H1 (cell line): ENCODE data around the gene PRKCI. TPM values are rescaled to one million over a fixed set of nuclear protein-coding genes. Genes with fewer than 3 reads are reported as not detected.

Experiments used
- CTCF ChIA-PET: fragments of 300-600 bp; sonication (Branson Sonifier 250); formaldehyde crosslinking; loops from one replicate; lab custom pipeline; 2021; ENCODE audit not compliant: partially characterized antibody; lab: Charles Lee
- POLR2A ChIA-PET: fragments of 300-600 bp; sonication (Branson Sonifier 250); formaldehyde crosslinking; loops from one replicate; lab custom pipeline; 2021; ENCODE audit warnings: inconsistent platforms; ENCODE audit not compliant: partially characterized antibody; lab: Charles Lee
- DNase-seq, 2 experiments: peaks; one replicate each; pipeline versions ENCODE4 v3.0.0 to v3.0.0-alpha.2; 2010 to 2022; ENCODE audit warnings: low spot score in 2 of 2, low read depth in 1 of 2, mixed read lengths in 1 of 2
- FAIRE-seq: peaks from 2 replicates; lab custom pipeline; 2011; peaks lifted over from hg19 to GRCh38; lab: Jason Lieb, UNC
- H2AFZ ChIP-seq: 2 replicates; pipeline ENCODE4 v1.8.1; 2012; ENCODE audit warnings: low read length, inconsistent platforms
- H2AK5ac ChIP-seq: 2 replicates; pipeline ENCODE4 v1.6.1; 2013; ENCODE audit warnings: low read depth, low read length
- H2BK120ac ChIP-seq: replicated peaks from 2 replicates; pipeline ENCODE3; 2013; ENCODE audit warnings: low read depth, low read length, inconsistent platforms
- H2BK12ac ChIP-seq: 2 replicates; pipeline ENCODE4 v1.6.1; 2013; ENCODE audit warnings: low read depth, low read length
- H2BK15ac ChIP-seq: 2 replicates; pipeline ENCODE4 v1.6.1; 2013; ENCODE audit warnings: low read length
- H2BK20ac ChIP-seq: 2 replicates; pipeline ENCODE4 v1.6.1; 2013; ENCODE audit warnings: low read length
- H2BK5ac ChIP-seq: 2 replicates; pipeline ENCODE4 v1.6.1; 2013; ENCODE audit warnings: low read depth, low read length
- H3K14ac ChIP-seq: 2 replicates; pipeline ENCODE4 v1.6.1; 2013; ENCODE audit warnings: inconsistent platforms; ENCODE audit not compliant: insufficient read length
- H3K18ac ChIP-seq: 2 replicates; pipeline ENCODE4 v1.6.1; 2013; ENCODE audit warnings: low read length; ENCODE audit errors: extremely low read depth
- H3K23ac ChIP-seq: 2 replicates; pipeline ENCODE4 v1.6.1; 2013; ENCODE audit warnings: inconsistent platforms; ENCODE audit not compliant: insufficient read length
- H3K23me2 ChIP-seq: 2 replicates; pipeline ENCODE4 v1.6.1; 2013; ENCODE audit warnings: low read depth, low read length
- H3K27ac ChIP-seq: 2 replicates; pipeline ENCODE4 v1.6.1; 2011; ENCODE audit warnings: low read depth, low read length, inconsistent platforms
- H3K27me3 ChIP-seq, 4 experiments: replicated peaks in 1 of 4; 1 replicate in 1 of 4; 2 replicates in 3 of 4; pipeline versions ENCODE4 v1.6.1 to v1.8.1; 2011 to 2013; ENCODE audit warnings: low read length in 3 of 4, mild to moderate bottlenecking in 3 of 4, inconsistent platforms in 2 of 4, mixed read lengths in 2 of 4, moderate library complexity in 1 of 4; ENCODE audit not compliant: control insufficient read depth in 3 of 4, insufficient read depth in 3 of 4; ENCODE audit errors: extremely low read depth in 1 of 4
- H3K36me3 ChIP-seq, 4 experiments: 2 replicates each; pipeline versions ENCODE4 v1.6.1 to v1.8.1; 2011 to 2013; ENCODE audit warnings: mild to moderate bottlenecking in 4 of 4, low read length in 3 of 4, moderate library complexity in 2 of 4, control low read depth in 1 of 4, inconsistent platforms in 1 of 4; ENCODE audit not compliant: insufficient read depth in 4 of 4, control insufficient read depth in 2 of 4
- H3K4ac ChIP-seq: replicated peaks from 2 replicates; pipeline ENCODE3; 2013; ENCODE audit warnings: low read length, low read depth, mixed read lengths, inconsistent platforms; ENCODE audit not compliant: insufficient read length
- H3K4me1 ChIP-seq, 4 experiments: replicated peaks in 1 of 4; 1 replicate in 1 of 4; 2 replicates in 3 of 4; pipeline versions ENCODE4 v1.6.1 to v1.8.1; 2011 to 2013; ENCODE audit warnings: low read length in 3 of 4, inconsistent platforms in 2 of 4, mixed read lengths in 1 of 4; ENCODE audit not compliant: insufficient read depth in 4 of 4, control insufficient read depth in 3 of 4
- H3K4me2 ChIP-seq, 2 experiments: 2 replicates each; pipeline versions ENCODE4 v1.6.1 to v1.8.1; 2011 to 2013; ENCODE audit warnings: low read depth in 2 of 2, low read length in 2 of 2, control low read depth in 1 of 2, inconsistent platforms in 1 of 2, mild to moderate bottlenecking in 1 of 2; ENCODE audit not compliant: insufficient read depth in 1 of 2
- H3K4me3 ChIP-seq, 4 experiments: fragments of 200-600, 300-600 bp in 1 of 4; sonication (generic), shearing (Covaris generic), sonication (Bioruptor Twin) in 1 of 4; 2 replicates each; pipeline versions ENCODE4 v1.5.1 to v1.8.1; 2011 to 2016; ENCODE audit warnings: low read length in 4 of 4, low read depth in 3 of 4, control low read depth in 2 of 4, inconsistent platforms in 2 of 4, mild to moderate bottlenecking in 2 of 4, mixed read lengths in 1 of 4, moderate library complexity in 1 of 4; ENCODE audit not compliant: insufficient read depth in 2 of 4; ENCODE audit errors: extremely low read depth in 1 of 4
- H3K56ac ChIP-seq: replicated peaks from 2 replicates; pipeline ENCODE3; 2013; ENCODE audit warnings: low read depth, mild to moderate bottlenecking, mixed read lengths, low read length, inconsistent platforms; ENCODE audit not compliant: insufficient read length
- H3K79me1 ChIP-seq: 2 replicates; pipeline ENCODE4 v1.6.1; 2013; ENCODE audit warnings: low read depth, low read length, control low read depth
- H3K79me2 ChIP-seq, 2 experiments: 2 replicates each; pipeline versions ENCODE4 v1.6.1 to v1.8.1; 2012 to 2013; ENCODE audit warnings: low read length in 2 of 2, mild to moderate bottlenecking in 2 of 2, inconsistent platforms in 1 of 2; ENCODE audit not compliant: insufficient read depth in 2 of 2, control insufficient read depth in 1 of 2
- H3K9ac ChIP-seq, 4 experiments: replicated peaks in 1 of 4; 1 replicate in 1 of 4; 2 replicates in 3 of 4; pipeline versions ENCODE4 v1.6.1 to v1.8.1; 2011 to 2013; ENCODE audit warnings: low read depth in 3 of 4, low read length in 3 of 4, control low read depth in 2 of 4, mild to moderate bottlenecking in 2 of 4, moderate library complexity in 2 of 4, inconsistent platforms in 1 of 4; ENCODE audit errors: extremely low read depth in 1 of 4
- H3K9me3 ChIP-seq, 2 experiments: 2 replicates each; pipeline versions ENCODE4 v1.6.1 to v1.8.1; 2012 to 2013; ENCODE audit warnings: mild to moderate bottlenecking in 2 of 2, moderate library complexity in 2 of 2, control low read depth in 1 of 2, inconsistent platforms in 1 of 2, low read depth in 1 of 2, low read length in 1 of 2, mixed read lengths in 1 of 2; ENCODE audit not compliant: insufficient read depth in 2 of 2
- H4K20me1 ChIP-seq, 2 experiments: replicated peaks in 1 of 2; 2 replicates each; pipeline versions ENCODE3 to v1.8.1; 2011 to 2013; ENCODE audit warnings: inconsistent platforms in 2 of 2, low read length in 2 of 2, mild to moderate bottlenecking in 1 of 2; ENCODE audit not compliant: insufficient read depth in 2 of 2, control insufficient read depth in 1 of 2
- H4K5ac ChIP-seq: 2 replicates; pipeline ENCODE4 v1.6.1; 2013; ENCODE audit warnings: low read length, low read depth, mixed read lengths, inconsistent platforms; ENCODE audit not compliant: insufficient read length
- H4K8ac ChIP-seq: 2 replicates; pipeline ENCODE4 v1.8.0; 2013; ENCODE audit warnings: mild to moderate bottlenecking, moderate library complexity, low read length, inconsistent platforms; ENCODE audit not compliant: insufficient read depth; ENCODE audit errors: extremely low read depth
- H4K91ac ChIP-seq: replicated peaks from 2 replicates; pipeline ENCODE3; 2013; ENCODE audit warnings: low read length, mixed read lengths, inconsistent platforms; ENCODE audit not compliant: insufficient read length
- RAD21 ChIP-seq, 2 experiments: IDR thresholded peaks in 1 of 2; conservative IDR thresholded peaks in 1 of 2; 2 replicates each; pipeline ENCODE4 v1.6.1; 2011; ENCODE audit warnings: low read depth in 2 of 2, low read length in 2 of 2, improper control_type of control experiment in 1 of 2, inconsistent platforms in 1 of 2, mild to moderate bottlenecking in 1 of 2, moderate library complexity in 1 of 2
- WGBS, 2 experiments: shearing (Covaris generic) in 1 of 2; methylation state at CpG; one replicate each; pipeline versions ENCODE4 v1.1.6 to v1.1.7; 2013 to 2015; ENCODE audit warnings: low lambda C conversion rate in 2 of 2, mixed read lengths in 2 of 2, inconsistent platforms in 1 of 2, low coverage in 1 of 2, missing lambda C conversion rate in 1 of 2; ENCODE audit not compliant: insufficient replicate concordance in 2 of 2, insufficient coverage in 1 of 2, insufficient read length in 1 of 2; ENCODE audit errors: extremely low coverage in 1 of 2, missing lambda C conversion rate in 1 of 2; 5-methylcytosine and 5-hydroxymethylcytosine counted together
- polyA plus RNA-seq, 7 experiments: library from polyadenylated mRNA; depleted of rRNA in 3 of 7; stranded (reverse) in 5 of 7; unstranded in 2 of 7; fragments of >200 nt in 5 of 7; fragments of 200-250 nt in 2 of 7; gene quantifications; 1 replicate in 5 of 7; 2 replicates in 1 of 7; 4 replicates in 1 of 7; pipeline versions ENCODE4 v1.2.1 to v1.2.3, GENCODE V29; 2011 to 2013; ENCODE audit warnings: missing spikeins in 2 of 7, mixed read lengths in 2 of 7
- total RNA-seq: library from RNA; stranded (reverse); fragmentation: NEBNext Ultra II Directional; extraction: Animal tissue kit (Norgen Biotek cat#: 25700); gene quantifications from 2 replicates; pipeline ENCODE4 v1.2.1, GENCODE V29; 2021

PRKCI gene
- total and polyA plus RNA-seq, 2 of the 8 experiments (the other 6 are each of a cell fraction or from before 2014, with no cell fraction given), result 24.3 to 100.0 TPM

GRCh38 chr3:170203457-170203856 lies 18.8 kb upstream of the PRKCI start:
- Histone ChIP-seq H2BK12ac (no peak overlapping the region), H3K4ac (no peak overlapping the region), H3K4me3 (no peak overlapping the region), H3K79me1 (no peaks in the 10 kb centered on the region), H4K5ac (no peak overlapping the region), H2AFZ (no peak overlapping the region), H3K9me3 (no peaks in the 10 kb centered on the region), H3K56ac (no peak overlapping the region), H3K18ac (no peak overlapping the region), H3K4me2 (no peak overlapping the region), H3K9ac (no peak overlapping the region), H3K14ac (no peak overlapping the region), H3K4me1 (no peaks in the 10 kb centered on the region), H3K36me3 (no peaks in the 10 kb centered on the region), H2BK20ac (no peak overlapping the region), H4K20me1 (no peaks in the 10 kb centered on the region), H3K79me2 (no peaks in the 10 kb centered on the region), H3K23me2 (0 out of 2 replicates have a peak, but pooled peaks cover 1% of the 10 kb centered on the region), H4K8ac (no peak overlapping the region), H2AK5ac (no peak overlapping the region), H3K23ac (no peak overlapping the region), H2BK15ac (no peak overlapping the region), H3K27ac (no peak overlapping the region), H2BK5ac (no peak overlapping the region), H3K27me3 (no peaks in the 10 kb centered on the region), H2BK120ac (no peak overlapping the region), H4K91ac (no peak overlapping the region)
- FAIRE-seq, result no peak
- DNase-seq, result no peak
- 69% methylated on average over 4 of the region's 4 CpGs; no CpG with 5 or more reads in 1 of the 2 experiments for WGBS, 2 experiments
- ChIA-PET CTCF (interaction anchor here (1.2 kb wide), 2 partner anchors 12 to 15 kb away, joined by 3 read pairs; no protein-coding TSS in a partner anchor), POLR2A (no interaction called here)
- no peak for TF ChIP-seq RAD21 (IDR thresholded peaks at IDR 0.05 in 1 of 2, conservative IDR thresholded peaks at IDR 0.05 in 1 of 2; ENCODE audit: low read depth in 2 of 2, low read length in 2 of 2)
